Measurements from ENCODE around the gene DLL3.

DNA sequence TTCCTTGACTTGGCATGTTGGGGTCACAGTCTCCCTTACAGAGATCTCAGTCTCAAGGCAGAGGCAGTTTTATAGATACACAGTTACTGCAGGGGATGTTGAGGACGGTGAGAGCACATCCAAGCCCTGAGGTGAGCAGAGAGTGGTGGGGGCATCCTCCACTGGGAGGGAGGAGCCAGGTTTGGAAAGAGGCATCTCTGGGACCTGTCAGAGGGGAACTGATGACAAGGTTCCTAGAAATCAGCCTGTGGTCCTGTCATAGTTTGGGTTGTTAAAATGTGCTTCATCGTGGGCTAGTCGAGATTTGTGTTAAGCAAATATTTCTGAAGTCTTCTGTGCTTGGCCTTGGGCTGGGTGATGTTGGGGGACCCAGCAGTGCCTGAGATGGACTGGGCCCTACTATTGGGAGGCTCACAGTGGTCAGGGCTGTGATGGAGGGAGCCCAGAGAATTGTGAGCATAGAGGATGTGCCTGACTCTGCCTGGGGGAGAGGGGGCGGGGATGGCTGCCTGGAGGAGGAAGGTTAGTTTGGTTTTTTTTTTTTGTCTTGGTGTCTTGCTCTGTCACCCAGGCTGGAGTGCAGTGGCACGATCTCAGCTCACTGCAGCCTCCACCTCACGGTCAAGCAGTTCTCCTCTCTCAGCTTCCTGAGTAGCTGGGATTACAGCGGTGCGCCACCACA lies 49.5 kb upstream of the DLL3 start:
- no peak for TF ChIP-seq SMC3 (IDR thresholded peaks at IDR 0.05)
- TF ChIP-seq HEYL (CRISPR knock-in tag; IDR thresholded peaks at IDR 0.05), result no peak
- TF ChIP-seq POLR2A (IDR thresholded peaks at IDR 0.05; ENCODE audit: low read length), result no peak
- no peak for TF ChIP-seq BHLHE40 (IDR thresholded peaks at IDR 0.05; ENCODE audit: low read depth, low read length)
